T-helper 2 cell treated with Interferon-gamma antibody and Interleukin-4, amounts not matched to agents 5 μg/mL and 100 μg/mL, for 36 hours (primary cell): ENCODE measurements around the gene METAP2.

Experiments used
- DNase-seq: peaks from one replicate; pipeline ENCODE4 v3.0.0; 2021; ENCODE audit warnings: low spot score
- H3K27ac Mint-ChIP-seq: one replicate; pipeline ENCODE4 v1.8.0; 2021; ENCODE audit warnings: mild to moderate bottlenecking, mixed read lengths
- H3K27me3 Mint-ChIP-seq: one replicate; pipeline ENCODE4 v1.8.0; 2021; ENCODE audit warnings: low read depth, mixed read lengths
- H3K36me3 Mint-ChIP-seq: one replicate; pipeline ENCODE4 v1.8.0; 2021; ENCODE audit warnings: low read depth, mixed read lengths
- H3K4me1 Mint-ChIP-seq: one replicate; pipeline ENCODE4 v1.8.0; 2021; ENCODE audit warnings: low read depth, mixed read lengths
- H3K4me3 Mint-ChIP-seq: one replicate; pipeline ENCODE4 v1.8.0; 2022; ENCODE audit warnings: mild to moderate bottlenecking, moderate library complexity, mixed read lengths
- H3K9me3 Mint-ChIP-seq: one replicate; pipeline ENCODE4 v1.8.0; 2021; ENCODE audit warnings: mixed read lengths

The METAP2 gene

DNA sequence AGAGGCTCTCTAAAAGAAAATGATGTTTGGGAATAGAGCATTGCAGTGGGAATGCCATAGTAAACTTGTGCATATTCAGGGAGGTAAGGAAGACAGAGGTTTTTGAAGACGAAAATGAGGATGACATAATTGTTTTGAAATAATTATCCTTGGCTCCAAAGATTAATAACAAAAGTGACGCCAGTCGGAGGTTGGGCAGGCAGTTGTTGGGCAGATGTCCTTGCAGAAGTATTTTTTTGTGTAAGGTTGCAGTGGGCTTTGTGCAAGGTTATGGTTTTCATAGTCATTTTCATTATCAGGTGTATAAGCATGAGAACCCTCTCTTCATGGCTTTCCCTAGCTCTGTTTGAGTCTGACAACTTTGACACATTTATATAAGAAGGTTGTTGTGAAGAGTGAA lies 35.3 kb downstream of the METAP2 start:
- H3K36me3 Mint-ChIP-seq: peaks cover 66% of the 10 kb centered on the region
- H3K27ac Mint-ChIP-seq: no peak overlapping the region
- DNase-seq: no peak
- no peaks in the 10 kb centered on the region for H3K4me1 Mint-ChIP-seq
- no peaks in the 10 kb centered on the region for H3K9me3 Mint-ChIP-seq
- no peak overlapping the region for H3K4me3 Mint-ChIP-seq
- no peaks in the 10 kb centered on the region for H3K27me3 Mint-ChIP-seq

DNA sequence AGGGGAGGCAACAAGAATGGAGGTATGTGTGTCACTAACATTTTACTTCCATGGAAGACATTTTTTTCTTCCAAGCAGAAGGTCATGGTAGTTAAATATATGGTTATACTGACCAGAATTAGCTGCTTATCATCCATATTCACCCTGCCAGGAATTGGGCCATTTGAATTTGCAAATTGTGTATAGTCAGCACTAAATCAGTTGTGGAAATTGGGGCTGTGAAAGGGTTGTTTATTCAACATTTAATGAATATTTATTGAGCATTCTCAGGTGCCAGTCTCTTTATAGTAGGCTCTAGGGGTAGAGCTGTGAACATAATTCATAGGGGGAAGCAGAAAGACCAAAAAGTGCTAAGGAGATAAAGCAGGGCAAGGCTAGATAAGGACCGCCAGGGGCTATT lies 38.0 kb downstream of the METAP2 start:
- no peak overlapping the region for H3K27ac Mint-ChIP-seq
- no peaks in the 10 kb centered on the region for H3K27me3 Mint-ChIP-seq

DNA sequence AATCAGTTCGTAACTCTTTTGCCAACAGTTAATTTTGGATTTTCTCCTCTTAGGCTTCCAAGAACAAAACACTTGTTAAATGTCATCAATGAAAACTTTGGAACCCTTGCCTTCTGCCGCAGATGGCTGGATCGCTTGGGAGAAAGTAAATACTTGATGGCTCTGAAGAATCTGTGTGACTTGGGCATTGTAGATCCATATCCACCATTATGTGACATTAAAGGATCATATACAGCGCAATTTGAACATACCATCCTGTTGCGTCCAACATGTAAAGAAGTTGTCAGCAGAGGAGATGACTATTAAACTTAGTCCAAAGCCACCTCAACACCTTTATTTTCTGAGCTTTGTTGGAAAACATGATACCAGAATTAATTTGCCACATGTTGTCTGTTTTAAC lies 39.6 kb downstream of the METAP2 start:
- no peaks in the 10 kb centered on the region for H3K9me3 Mint-ChIP-seq
- no peak for DNase-seq
- no peaks in the 10 kb centered on the region for H3K27me3 Mint-ChIP-seq
- H3K4me1 Mint-ChIP-seq: no peaks in the 10 kb centered on the region
- peaks cover 50% of the 10 kb centered on the region for H3K36me3 Mint-ChIP-seq
- H3K27ac Mint-ChIP-seq: no peak overlapping the region
- no peak overlapping the region for H3K4me3 Mint-ChIP-seq

More for the DNA sequence above, 38.0 kb downstream of the METAP2 start:
- Mint-ChIP-seq H3K4me3 (no peak overlapping the region), H3K4me1 (no peaks in the 10 kb centered on the region), H3K36me3 (peaks cover 61% of the 10 kb centered on the region), H3K9me3 (no peaks in the 10 kb centered on the region)
- DNase-seq: no peak

DNA sequence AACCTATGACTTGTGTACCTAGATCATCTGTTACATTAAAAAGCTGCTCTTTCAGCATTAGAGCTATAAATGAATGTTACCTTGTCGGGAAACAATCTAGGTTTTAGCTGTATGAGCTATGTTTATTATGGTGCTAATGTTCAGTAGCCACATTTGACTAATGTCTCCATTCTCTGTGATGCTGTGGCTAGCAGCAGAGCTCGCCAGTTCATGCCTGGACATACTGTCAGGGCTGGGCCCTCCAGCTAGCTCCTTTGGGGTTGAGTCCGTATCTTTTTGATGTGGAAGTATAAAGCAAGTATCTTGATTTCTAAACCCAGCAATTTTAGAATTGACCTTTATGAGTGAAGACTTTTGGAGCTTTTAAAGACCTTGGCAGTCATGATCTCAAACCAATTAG lies 41.2 kb downstream of the METAP2 start:
- no peaks in the 10 kb centered on the region for H3K9me3 Mint-ChIP-seq
- no peak for DNase-seq
- no peaks in the 10 kb centered on the region for H3K4me1 Mint-ChIP-seq
- H3K36me3 Mint-ChIP-seq: peaks cover 37% of the 10 kb centered on the region
- no peak overlapping the region for H3K4me3 Mint-ChIP-seq
- H3K27ac Mint-ChIP-seq: no peak overlapping the region
- no peaks in the 10 kb centered on the region for H3K27me3 Mint-ChIP-seq

DNA sequence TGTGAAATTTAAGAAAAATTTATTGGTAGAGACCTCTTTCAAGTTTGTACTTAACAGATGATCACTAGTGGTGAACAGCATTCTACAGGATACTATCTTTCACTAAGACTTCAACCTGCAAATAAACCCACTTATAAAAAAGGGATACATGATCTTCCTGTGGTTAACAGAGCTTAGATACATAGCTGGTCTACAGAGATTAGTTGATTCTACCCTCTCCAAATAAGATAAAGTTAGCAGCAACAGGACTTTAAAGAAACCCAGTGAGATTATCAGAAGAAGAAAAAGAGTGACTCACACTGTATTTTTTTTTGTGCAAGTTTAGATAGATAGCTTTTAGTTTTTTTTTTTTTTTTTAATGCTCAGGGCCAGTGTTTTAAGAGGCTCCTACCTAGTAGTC lies 42.8 kb downstream of the METAP2 start:
- Mint-ChIP-seq H3K4me3 (no peak overlapping the region), H3K36me3 (peaks cover 31% of the 10 kb centered on the region), H3K27me3 (no peaks in the 10 kb centered on the region), H3K27ac (no peak overlapping the region), H3K9me3 (no peaks in the 10 kb centered on the region), H3K4me1 (no peaks in the 10 kb centered on the region)
- no peak for DNase-seq

DNA sequence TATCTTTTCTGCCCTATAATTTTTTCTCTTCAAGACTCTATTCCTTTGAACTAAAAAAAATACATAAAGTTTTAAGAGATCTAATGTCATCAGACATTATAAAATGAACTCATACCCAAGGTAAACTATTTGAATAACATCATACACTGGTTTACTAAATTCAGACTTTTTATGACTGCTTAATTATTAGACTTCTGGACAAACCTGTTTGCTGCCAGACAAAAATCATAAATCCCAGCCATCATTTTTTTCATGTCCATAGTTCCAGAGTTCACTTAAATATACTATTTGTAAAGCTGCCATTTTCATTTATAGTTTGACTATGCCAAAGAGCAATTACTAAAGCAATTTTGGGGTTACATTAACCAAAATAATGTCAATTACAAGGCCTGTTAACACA lies 43.3 kb downstream of the METAP2 start:
- no peaks in the 10 kb centered on the region for H3K9me3 Mint-ChIP-seq
- H3K36me3 Mint-ChIP-seq: peaks cover 27% of the 10 kb centered on the region
- no peak for DNase-seq
- H3K27ac Mint-ChIP-seq: no peak overlapping the region
- no peaks in the 10 kb centered on the region for H3K4me1 Mint-ChIP-seq
- H3K4me3 Mint-ChIP-seq: no peak overlapping the region
- no peaks in the 10 kb centered on the region for H3K27me3 Mint-ChIP-seq

DNA sequence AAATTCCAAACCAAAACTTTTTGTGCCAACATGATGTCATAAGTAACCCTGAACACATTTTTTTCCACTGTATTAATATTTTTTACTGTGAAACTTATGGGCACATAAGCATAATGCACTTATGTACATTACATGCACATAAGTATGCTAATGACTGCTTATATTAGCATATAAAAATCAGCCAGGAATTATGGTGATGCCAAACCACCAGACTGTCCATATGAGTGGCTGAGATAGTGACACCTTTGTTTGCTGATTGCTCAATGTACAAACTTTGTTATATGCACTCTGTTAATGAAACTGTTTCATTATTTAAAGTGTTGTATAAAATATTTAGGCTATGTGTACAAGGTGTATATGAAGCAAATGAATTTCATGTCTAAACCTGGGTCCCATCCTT lies 45.0 kb downstream of the METAP2 start:
- no peak overlapping the region for H3K4me3 Mint-ChIP-seq
- H3K27me3 Mint-ChIP-seq: no peaks in the 10 kb centered on the region
- no peaks in the 10 kb centered on the region for H3K4me1 Mint-ChIP-seq
- no peak for DNase-seq
- H3K9me3 Mint-ChIP-seq: no peaks in the 10 kb centered on the region
- H3K36me3 Mint-ChIP-seq: peaks cover 16% of the 10 kb centered on the region
- no peak overlapping the region for H3K27ac Mint-ChIP-seq

DNA sequence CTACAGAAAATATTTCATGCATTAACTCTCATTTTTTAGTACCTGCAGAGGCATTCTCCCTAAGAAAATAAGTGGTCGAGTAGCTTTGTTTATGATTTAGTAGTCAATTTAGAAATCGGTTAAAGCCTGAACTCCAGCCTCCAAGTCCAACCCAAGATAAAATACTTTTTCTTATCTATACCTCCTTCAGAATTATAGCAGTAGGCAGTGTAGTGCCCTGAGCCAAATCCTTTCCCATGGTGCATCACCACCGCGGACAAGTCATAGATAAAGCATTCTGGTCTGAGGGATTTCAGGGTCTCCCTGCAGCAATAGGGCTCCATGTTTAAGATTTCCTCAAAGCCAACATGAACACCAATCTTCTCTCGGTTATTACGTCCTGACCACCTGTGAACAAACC lies 46.9 kb downstream of the METAP2 start:
- no peak overlapping the region for H3K27ac Mint-ChIP-seq
- no peak overlapping the region for H3K4me3 Mint-ChIP-seq

DNA sequence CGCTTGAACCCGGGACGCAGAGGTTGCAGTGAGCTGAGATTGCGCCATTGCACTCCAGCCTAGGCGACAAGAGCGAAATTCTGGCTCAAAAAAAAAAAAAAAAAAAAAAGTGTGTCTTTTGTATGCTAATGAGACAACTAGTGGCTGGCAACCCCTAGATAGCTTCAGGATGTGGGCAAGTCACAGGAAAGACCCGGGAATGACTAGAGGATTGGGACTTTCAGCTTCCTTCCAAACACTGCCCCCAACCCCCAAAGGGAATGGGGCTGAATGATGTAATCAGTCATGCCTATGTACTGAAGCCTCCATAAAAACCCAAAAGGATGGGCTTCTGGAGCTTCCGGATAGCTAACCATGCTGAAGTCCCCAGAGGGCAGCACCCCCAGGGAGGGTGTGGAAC lies 48.7 kb downstream of the METAP2 start:
- no peaks in the 10 kb centered on the region for H3K9me3 Mint-ChIP-seq
- no peak overlapping the region for H3K4me3 Mint-ChIP-seq
- DNase-seq: no peak
- H3K36me3 Mint-ChIP-seq: peaks cover 3% of the 10 kb centered on the region
- H3K4me1 Mint-ChIP-seq: no peaks in the 10 kb centered on the region
- H3K27ac Mint-ChIP-seq: no peak overlapping the region
- no peaks in the 10 kb centered on the region for H3K27me3 Mint-ChIP-seq

More for the DNA sequence above, 46.9 kb downstream of the METAP2 start:
- Mint-ChIP-seq H3K36me3 (peaks cover 3% of the 10 kb centered on the region), H3K9me3 (no peaks in the 10 kb centered on the region), H3K4me1 (no peaks in the 10 kb centered on the region), H3K27me3 (no peaks in the 10 kb centered on the region)
- no peak for DNase-seq

DNA sequence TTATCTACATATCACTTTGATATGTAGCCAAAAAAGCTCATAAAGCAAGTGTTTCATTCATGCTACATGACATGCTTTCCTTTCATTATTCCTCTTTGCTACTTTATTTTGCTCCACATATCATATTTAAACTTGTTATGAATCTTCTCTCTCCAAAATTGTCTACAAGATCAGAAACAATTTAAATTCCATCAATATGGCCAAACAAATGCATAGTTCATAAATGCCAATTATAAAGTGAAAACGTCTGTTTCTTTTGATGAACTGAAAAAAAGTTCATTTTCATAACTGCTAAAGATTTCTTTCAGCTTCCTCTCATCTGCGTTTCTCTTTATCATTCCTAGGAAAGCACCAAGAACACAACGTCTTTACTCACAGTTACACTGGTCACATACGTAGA lies 54.5 kb downstream of the METAP2 start:
- Mint-ChIP-seq H3K27ac (no peak overlapping the region), H3K27me3 (no peaks in the 10 kb centered on the region), H3K4me1 (no peaks in the 10 kb centered on the region), H3K36me3 (no peaks in the 10 kb centered on the region), H3K4me3 (no peak overlapping the region), H3K9me3 (no peaks in the 10 kb centered on the region)
- no peak for DNase-seq

DNA sequence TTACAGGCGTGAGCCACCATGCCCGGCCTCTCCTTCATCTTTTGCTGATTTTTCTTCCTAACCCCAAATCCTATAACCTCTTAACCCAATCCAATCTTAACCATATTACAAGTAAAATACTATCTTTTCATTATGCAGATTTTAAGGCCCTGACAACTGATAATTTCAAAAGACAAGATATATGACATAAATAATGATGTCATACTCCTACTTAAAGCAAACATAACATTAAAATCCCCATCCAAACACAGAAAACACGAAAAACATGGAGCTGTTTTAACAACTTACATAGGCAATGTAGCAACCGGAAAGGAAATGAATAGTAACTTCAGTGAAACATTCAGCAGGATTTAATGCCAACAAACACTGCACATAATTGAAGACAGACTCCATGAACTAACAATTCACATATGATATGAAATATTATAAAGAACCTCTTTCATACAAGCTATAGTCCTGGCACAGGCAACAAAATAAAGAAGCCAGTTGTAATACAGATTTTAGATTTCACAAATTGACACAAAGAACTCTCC lies 55.8 kb downstream of the METAP2 start:
- Mint-ChIP-seq H3K4me1 (no peaks in the 10 kb centered on the region), H3K9me3 (no peaks in the 10 kb centered on the region), H3K27me3 (no peaks in the 10 kb centered on the region), H3K36me3 (peaks cover 2% of the 10 kb centered on the region), H3K4me3 (no peak overlapping the region), H3K27ac (no peak overlapping the region)
- DNase-seq: no peak

DNA sequence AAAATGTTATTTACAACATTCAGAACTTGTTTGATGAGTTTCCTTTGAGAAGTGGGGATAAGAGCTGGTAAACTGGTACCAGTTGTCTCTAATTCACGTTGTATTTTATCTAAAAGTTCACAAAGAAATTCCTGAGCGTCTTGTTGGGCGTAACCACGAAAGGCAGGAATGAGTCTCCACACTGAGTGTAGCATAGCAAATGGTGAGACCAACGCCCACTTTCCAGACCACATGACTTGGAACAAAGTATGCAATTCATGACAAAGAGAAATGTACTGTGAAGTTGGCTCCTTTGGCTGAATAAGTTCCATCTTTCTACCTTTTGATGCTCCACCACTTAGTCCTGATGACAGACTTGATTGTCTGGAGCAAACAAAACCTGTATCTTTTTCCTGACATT lies 58.9 kb downstream of the METAP2 start:
- Mint-ChIP-seq H3K27ac (no peak overlapping the region), H3K4me1 (no peaks in the 10 kb centered on the region), H3K4me3 (no peak overlapping the region), H3K36me3 (peaks cover 2% of the 10 kb centered on the region), H3K27me3 (no peaks in the 10 kb centered on the region), H3K9me3 (no peaks in the 10 kb centered on the region)
- peak; percentile 19 for DNase-seq

DNA sequence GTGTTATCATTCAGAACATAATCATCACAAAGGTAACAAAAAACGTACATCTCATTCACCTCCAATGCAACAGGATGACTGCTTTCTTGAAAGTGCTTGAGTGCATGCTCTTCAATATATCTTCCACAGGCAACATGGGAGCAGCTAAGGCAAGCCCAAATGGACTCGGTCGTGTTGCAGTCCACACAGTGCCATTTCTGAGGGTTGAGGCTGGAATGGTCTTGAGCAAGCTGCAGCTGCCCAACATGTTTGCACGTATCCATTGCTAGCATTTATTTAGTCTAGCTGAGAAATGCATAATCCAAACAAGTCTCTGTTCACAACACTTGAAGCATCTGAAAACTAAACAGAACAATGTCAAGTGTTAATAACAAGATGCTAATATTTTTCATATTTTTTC lies 60.0 kb downstream of the METAP2 start:
- H3K4me3 Mint-ChIP-seq: no peak overlapping the region
- no peak overlapping the region for H3K27ac Mint-ChIP-seq
- no peaks in the 10 kb centered on the region for H3K27me3 Mint-ChIP-seq
- no peak for DNase-seq
- H3K9me3 Mint-ChIP-seq: no peaks in the 10 kb centered on the region
- peaks cover 2% of the 10 kb centered on the region for H3K36me3 Mint-ChIP-seq
- no peaks in the 10 kb centered on the region for H3K4me1 Mint-ChIP-seq

DNA sequence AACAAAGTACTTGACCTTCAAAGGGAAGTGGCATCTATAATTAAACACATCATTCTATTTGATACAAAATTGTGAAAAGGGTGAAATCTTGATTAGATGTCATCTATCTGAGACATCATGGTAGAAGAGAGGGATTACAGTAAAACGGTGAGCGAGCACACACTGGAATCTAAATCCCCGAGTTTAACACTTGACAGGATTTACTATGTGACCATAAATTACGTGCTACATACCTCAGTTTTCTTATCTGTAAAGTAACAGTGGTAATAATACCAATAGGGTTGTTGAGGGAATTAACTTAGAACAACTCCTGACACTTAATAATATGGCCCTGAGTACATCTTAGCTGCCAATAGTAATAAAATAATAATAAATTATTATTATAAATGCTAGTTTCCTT lies 64.1 kb downstream of the METAP2 start:
- Mint-ChIP-seq H3K36me3 (peaks cover 2% of the 10 kb centered on the region), H3K4me1 (no peaks in the 10 kb centered on the region), H3K9me3 (no peaks in the 10 kb centered on the region), H3K27me3 (peaks cover 2% of the 10 kb centered on the region), H3K4me3 (no peak overlapping the region), H3K27ac (no peak overlapping the region)
- no peak for DNase-seq

DNA sequence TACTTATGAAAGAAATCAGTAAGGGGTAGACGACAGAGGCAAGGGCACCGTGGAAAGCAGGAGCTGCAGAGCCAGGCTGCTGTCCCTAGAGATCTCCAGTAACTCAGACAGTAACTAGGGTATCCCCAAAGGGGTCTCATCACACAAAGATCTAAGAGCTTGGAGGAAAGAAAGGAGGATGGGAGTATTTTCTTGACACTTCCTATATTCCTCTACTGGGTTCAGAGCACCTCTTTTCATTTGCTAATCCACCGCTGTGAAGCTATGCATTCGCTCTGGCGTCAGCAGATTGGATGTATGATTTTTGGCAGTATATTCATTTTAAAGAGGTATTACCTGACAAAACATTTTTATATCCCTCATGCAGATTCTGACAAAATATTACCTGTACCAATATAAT lies 64.7 kb downstream of the METAP2 start:
- no peak for DNase-seq
- H3K9me3 Mint-ChIP-seq: no peaks in the 10 kb centered on the region

More for the DNA sequence above, 64.7 kb downstream of the METAP2 start:
- Mint-ChIP-seq H3K4me1 (no peaks in the 10 kb centered on the region), H3K36me3 (peaks cover 2% of the 10 kb centered on the region), H3K27me3 (peaks cover 2% of the 10 kb centered on the region), H3K27ac (no peak overlapping the region), H3K4me3 (no peak overlapping the region)
